Keratinocyte (primary cell): ENCODE measurements around the gene CLSTN2. TPM values are rescaled to one million over a fixed set of nuclear protein-coding genes. Genes with fewer than 3 reads are reported as not detected.

Source experiments
- DNase-seq: peaks from one replicate; pipeline ENCODE4 v3.0.0-alpha.2; 2011; ENCODE audit warnings: low read depth, missing footprints, low spot score
- FAIRE-seq: peaks from 2 replicates; lab custom pipeline; 2011; peaks lifted over from hg19 to GRCh38; lab: Jason Lieb, UNC
- H2AFZ ChIP-seq: 2 replicates; pipeline ENCODE4 v1.6.0; 2012; ENCODE audit warnings: low read length, control low read depth, inconsistent platforms; ENCODE audit not compliant: control insufficient read depth
- H3K27ac ChIP-seq: 2 replicates; pipeline ENCODE4 v1.5.1; 2011; ENCODE audit warnings: low read length; ENCODE audit not compliant: control insufficient read depth, insufficient read depth
- H3K27me3 ChIP-seq: 3 replicates; pipeline ENCODE4 v1.6.0; 2011; ENCODE audit warnings: low read length; ENCODE audit not compliant: control insufficient read depth, insufficient read depth; ENCODE audit errors: extremely low read depth
- H3K36me3 ChIP-seq, 2 experiments: 2 replicates in 1 of 2; 3 replicates in 1 of 2; pipeline ENCODE4 v1.5.1; 2011; ENCODE audit warnings: low read length in 2 of 2, mild to moderate bottlenecking in 1 of 2; ENCODE audit not compliant: control insufficient read depth in 2 of 2, insufficient read depth in 2 of 2; ENCODE audit errors: extremely low read depth in 1 of 2
- H3K4me1 ChIP-seq: 3 replicates; pipeline ENCODE4 v1.5.1; 2011; ENCODE audit warnings: low read length; ENCODE audit not compliant: control insufficient read depth, insufficient read depth; ENCODE audit errors: extremely low read depth
- H3K4me2 ChIP-seq: 3 replicates; pipeline ENCODE4 v1.6.0; 2011; ENCODE audit warnings: low read depth, low read length; ENCODE audit not compliant: control insufficient read depth, insufficient read depth; ENCODE audit errors: extremely low read depth
- H3K4me3 ChIP-seq, 3 experiments: fragments of 200-600 bp in 1 of 3; sonication (generic) in 1 of 3; 2 replicates in 2 of 3; 3 replicates in 1 of 3; pipeline ENCODE4 v1.5.1; 2011 to 2016; ENCODE audit warnings: low read length in 3 of 3, mild to moderate bottlenecking in 3 of 3, control low read depth in 2 of 3, inconsistent platforms in 1 of 3, low read depth in 1 of 3, mixed read lengths in 1 of 3, mixed run types in 1 of 3, moderate library complexity in 1 of 3; ENCODE audit not compliant: control insufficient read depth in 2 of 3, insufficient read depth in 2 of 3; ENCODE audit errors: extremely low read depth in 1 of 3
- H3K79me2 ChIP-seq: 2 replicates; pipeline ENCODE4 v1.6.0; 2012; ENCODE audit warnings: low read length; ENCODE audit not compliant: control insufficient read depth, insufficient read depth
- H3K9ac ChIP-seq: 3 replicates; pipeline ENCODE4 v1.6.0; 2011; ENCODE audit warnings: low read length; ENCODE audit not compliant: control insufficient read depth, insufficient read depth; ENCODE audit errors: extremely low read depth
- H3K9me1 ChIP-seq: 3 replicates; pipeline ENCODE4 v1.6.0; 2011; ENCODE audit warnings: low read length; ENCODE audit not compliant: control insufficient read depth, insufficient read depth; ENCODE audit errors: extremely low read depth
- H3K9me3 ChIP-seq: 2 replicates; pipeline ENCODE4 v1.5.1; 2012; ENCODE audit warnings: low read depth, low read length; ENCODE audit not compliant: control insufficient read depth
- H4K20me1 ChIP-seq: 3 replicates; pipeline ENCODE4 v1.6.0; 2011; ENCODE audit warnings: low read length; ENCODE audit not compliant: control insufficient read depth, insufficient read depth; ENCODE audit errors: extremely low read depth
- CTCF ChIP-seq, 3 experiments: IDR thresholded peaks in 1 of 3; conservative IDR thresholded peaks in 1 of 3; optimal IDR thresholded peaks in 1 of 3; 2 replicates in 2 of 3; 3 replicates in 1 of 3; pipeline versions ENCODE3 to v1.5.1; 2011; ENCODE audit warnings: low read length in 3 of 3, mild to moderate bottlenecking in 3 of 3, moderate library complexity in 2 of 3, control low read depth in 1 of 3, inconsistent platforms in 1 of 3; ENCODE audit not compliant: insufficient read depth in 2 of 3; ENCODE audit errors: extremely low read depth in 1 of 3
- EZH2 ChIP-seq: IDR thresholded peaks from one replicate; pipeline ENCODE4 v1.6.1; 2012; ENCODE audit warnings: inconsistent platforms, mild to moderate bottlenecking, low read length, moderate library complexity
- dilution Hi-C: fragments of 300-500 bp; cut with MboI; formaldehyde crosslinking; loops from one replicate; pipeline ENCODE4 v1.7.0; 2020; ENCODE audit warnings: low sequenced_read_pairs; ENCODE audit not compliant: extremely low pct_ligation_motif_present
- polyA plus RNA-seq, 5 experiments: library from polyadenylated mRNA; depleted of rRNA in 3 of 5; stranded (reverse) in 3 of 5; stranded (forward) in 1 of 5; unstranded in 1 of 5; fragments of >200 nt; gene quantifications; 1 replicate in 1 of 5; 2 replicates in 3 of 5; 3 replicates in 1 of 5; pipeline versions ENCODE4 v1.2.1 to v1.2.3, GENCODE V29; 2011 to 2012; ENCODE audit warnings: missing spikeins in 2 of 5, low read depth in 1 of 5, low replicate concordance in 1 of 5

The CLSTN2 gene
- polyA plus RNA-seq, 1 donor (not counting 4 experiments of a cell fraction or from before 2014, with no cell fraction given) = 0.09 TPM

GRCh38 chr3:140205598-140205997, 270.6 kb downstream of the CLSTN2 start:
- Histone ChIP-seq H2AFZ (no peak overlapping the region), H3K4me1 (no peaks in the 10 kb centered on the region), H3K36me3 (no peaks in the 10 kb centered on the region), H3K27ac (no peak overlapping the region), H3K79me2 (no peaks in the 10 kb centered on the region), H3K9me1 (no peaks in the 10 kb centered on the region), H4K20me1 (no peaks in the 10 kb centered on the region), H3K4me2 (no peak overlapping the region), H3K9me3 (no peaks in the 10 kb centered on the region), H3K9ac (no peak overlapping the region), H3K4me3 (no peak overlapping the region), H3K27me3 (peaks cover 4% of the 10 kb centered on the region)
- TF ChIP-seq CTCF (optimal IDR thresholded peaks at IDR 0.05 in 1 of 3, IDR thresholded peaks at IDR 0.05 in 1 of 3, conservative IDR thresholded peaks at IDR 0.05 in 1 of 3; ENCODE audit: extremely low read depth in 1 of 3, insufficient read depth in 2 of 3, low read length in 3 of 3) = no peak
- TF ChIP-seq EZH2 = no peak
- no peak for DNase-seq
- dilution Hi-C loops = no loop called here
- FAIRE-seq = no peak

- Histone ChIP-seq H3K9ac (no peak overlapping the region), H3K4me3 (no peak overlapping the region), H3K27ac (no peak overlapping the region), H2AFZ (no peak overlapping the region), H3K4me1 (no peaks in the 10 kb centered on the region), H3K27me3 (peaks cover 4% of the 10 kb centered on the region), H3K9me1 (no peaks in the 10 kb centered on the region), H3K9me3 (no peaks in the 10 kb centered on the region), H4K20me1 (no peaks in the 10 kb centered on the region), H3K79me2 (no peaks in the 10 kb centered on the region), H3K4me2 (no peak overlapping the region), H3K36me3 (no peaks in the 10 kb centered on the region)
- dilution Hi-C loops = no loop called here
- DNase-seq = no peak
- FAIRE-seq = no peak
- TF ChIP-seq CTCF (optimal IDR thresholded peaks at IDR 0.05 in 1 of 3, IDR thresholded peaks at IDR 0.05 in 1 of 3, conservative IDR thresholded peaks at IDR 0.05 in 1 of 3; ENCODE audit: extremely low read depth in 1 of 3, insufficient read depth in 2 of 3, low read length in 3 of 3) = peak; percentile 21 to 39 (median 34)
- no peak for TF ChIP-seq EZH2
These were observed 271.4 kb downstream of the CLSTN2 start for GRCh38 chr3:140206196-140207040.
